Glutamatergic neuron (in vitro differentiated cells): Measurements from ENCODE around the gene TWSG1. TPM values are rescaled to one million over a fixed set of nuclear protein-coding genes. Genes with fewer than 3 reads are reported as not detected.
"Not testable (repeated sequence)": the region's sequence is repeated elsewhere in the genome, so short reads cannot be mapped to it uniquely, and the experiment has no call there.

ENCODE experiments used
- DNase-seq: peaks from one replicate; pipeline ENCODE4 v3.0.0; 2022
- H3K27ac Mint-ChIP-seq: one replicate; pipeline ENCODE4 v1.8.0; 2020; ENCODE audit warnings: mild to moderate bottlenecking, mixed read lengths, inconsistent platforms; ENCODE audit not compliant: unreplicated experiment
- H3K27me3 Mint-ChIP-seq: one replicate; pipeline ENCODE4 v1.8.0; 2020; ENCODE audit warnings: mild to moderate bottlenecking, moderate library complexity, mixed read lengths, inconsistent platforms; ENCODE audit not compliant: unreplicated experiment
- H3K36me3 Mint-ChIP-seq: one replicate; pipeline ENCODE4 v1.8.0; 2020; ENCODE audit warnings: mild to moderate bottlenecking, mixed read lengths, inconsistent platforms; ENCODE audit not compliant: unreplicated experiment
- H3K4me1 Mint-ChIP-seq: one replicate; pipeline ENCODE4 v1.8.0; 2020; ENCODE audit warnings: mild to moderate bottlenecking, low read depth, mixed read lengths, inconsistent platforms; ENCODE audit not compliant: unreplicated experiment
- H3K4me3 Mint-ChIP-seq: one replicate; pipeline ENCODE4 v1.8.0; 2020; ENCODE audit warnings: mild to moderate bottlenecking, mixed read lengths, inconsistent platforms; ENCODE audit not compliant: unreplicated experiment
- H3K9me3 Mint-ChIP-seq: one replicate; pipeline ENCODE4 v1.8.0; 2020; ENCODE audit warnings: mild to moderate bottlenecking, moderate library complexity, mixed read lengths, inconsistent platforms; ENCODE audit not compliant: unreplicated experiment
- CTCF ChIP-seq: fragments of 200-600 bp; sonication (generic); IDR thresholded peaks from one replicate; pipeline ENCODE4 v1.5.0; 2021; ENCODE audit not compliant: partially characterized antibody, unreplicated experiment
- total RNA-seq: library from RNA; stranded (reverse); fragmentation: NEBNext Ultra II Directional; extraction: Animal tissue kit (Norgen Biotek cat#: 25700); gene quantifications from one replicate; pipeline ENCODE4 v1.2.1, GENCODE V29; 2021; ENCODE audit not compliant: unreplicated experiment

Gene TWSG1
- total RNA-seq, 1 donor from 2014 or later = 13.7 TPM

DNA sequence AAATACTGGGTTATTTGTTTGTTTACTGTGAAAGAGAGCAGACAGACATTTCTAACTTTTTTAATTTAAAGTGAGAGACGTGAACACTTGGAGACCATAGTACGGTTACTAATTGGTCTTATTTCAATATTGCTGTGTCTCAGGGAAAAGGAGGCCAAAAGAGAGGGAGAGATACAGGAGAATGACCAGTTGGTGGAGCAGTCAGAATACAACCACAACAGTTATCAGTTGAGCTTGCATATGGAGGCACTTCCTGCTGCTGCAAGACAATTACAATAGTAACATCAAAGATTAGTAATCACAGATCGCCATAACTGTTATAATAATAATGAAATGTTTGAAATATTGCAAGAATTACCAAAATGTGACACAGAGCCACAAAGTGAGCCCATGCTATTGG is 58.2 kb downstream of the TWSG1 start:
- Mint-ChIP-seq H3K9me3 (peaks cover 3% of the 10 kb centered on the region), H3K27me3 (no peaks in the 10 kb centered on the region), H3K27ac (no peak overlapping the region), H3K4me1 (no peaks in the 10 kb centered on the region), H3K4me3 (no peak overlapping the region), H3K36me3 (peaks cover 25% of the 10 kb centered on the region)
- TF ChIP-seq CTCF = no peak
- DNase-seq = no peak

- DNase-seq = no peak
- Mint-ChIP-seq H3K27ac (no peak overlapping the region), H3K36me3 (peaks cover 25% of the 10 kb centered on the region), H3K9me3 (peaks cover 3% of the 10 kb centered on the region), H3K27me3 (no peaks in the 10 kb centered on the region), H3K4me3 (no peak overlapping the region), H3K4me1 (no peaks in the 10 kb centered on the region)
- TF ChIP-seq CTCF = no peak
These were observed 59.5 kb downstream of the TWSG1 start for GRCh38 chr18:9394046-9394445.

DNA sequence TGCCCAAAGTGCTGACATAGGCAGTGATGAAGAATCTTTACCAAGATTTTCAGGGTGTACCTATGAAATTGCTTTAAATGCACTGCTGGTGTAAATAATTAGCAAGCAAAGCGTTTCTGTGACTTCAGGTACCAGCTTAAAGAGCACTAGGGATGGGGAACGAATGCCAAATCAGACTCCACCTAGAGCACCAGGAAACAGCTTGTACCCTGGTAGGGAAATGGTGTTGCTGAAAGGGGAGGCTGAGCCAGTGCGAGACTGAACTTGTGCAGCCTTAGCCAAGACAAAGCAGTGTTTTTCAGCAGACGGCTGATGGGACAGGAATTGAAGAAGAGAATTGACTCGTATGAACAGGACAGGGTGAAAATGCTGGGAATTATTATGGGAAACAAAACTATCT is 65.6 kb downstream of the TWSG1 start:
- no peaks in the 10 kb centered on the region for H3K4me1 Mint-ChIP-seq
- no peaks in the 10 kb centered on the region for H3K27me3 Mint-ChIP-seq
- no peak for TF ChIP-seq CTCF
- no peak for DNase-seq
- peaks cover 4% of the 10 kb centered on the region for H3K36me3 Mint-ChIP-seq
- H3K27ac Mint-ChIP-seq = no peak overlapping the region
- no peak overlapping the region for H3K4me3 Mint-ChIP-seq
- H3K9me3 Mint-ChIP-seq = no peaks in the 10 kb centered on the region

GRCh38 chr18:9401176-9401575 is 66.6 kb downstream of the TWSG1 start:
- no peak for DNase-seq
- Mint-ChIP-seq H3K27ac (no peak overlapping the region), H3K9me3 (no peaks in the 10 kb centered on the region), H3K36me3 (peaks cover 4% of the 10 kb centered on the region), H3K4me3 (no peak overlapping the region), H3K27me3 (no peaks in the 10 kb centered on the region), H3K4me1 (no peaks in the 10 kb centered on the region)
- TF ChIP-seq CTCF = no peak

DNA sequence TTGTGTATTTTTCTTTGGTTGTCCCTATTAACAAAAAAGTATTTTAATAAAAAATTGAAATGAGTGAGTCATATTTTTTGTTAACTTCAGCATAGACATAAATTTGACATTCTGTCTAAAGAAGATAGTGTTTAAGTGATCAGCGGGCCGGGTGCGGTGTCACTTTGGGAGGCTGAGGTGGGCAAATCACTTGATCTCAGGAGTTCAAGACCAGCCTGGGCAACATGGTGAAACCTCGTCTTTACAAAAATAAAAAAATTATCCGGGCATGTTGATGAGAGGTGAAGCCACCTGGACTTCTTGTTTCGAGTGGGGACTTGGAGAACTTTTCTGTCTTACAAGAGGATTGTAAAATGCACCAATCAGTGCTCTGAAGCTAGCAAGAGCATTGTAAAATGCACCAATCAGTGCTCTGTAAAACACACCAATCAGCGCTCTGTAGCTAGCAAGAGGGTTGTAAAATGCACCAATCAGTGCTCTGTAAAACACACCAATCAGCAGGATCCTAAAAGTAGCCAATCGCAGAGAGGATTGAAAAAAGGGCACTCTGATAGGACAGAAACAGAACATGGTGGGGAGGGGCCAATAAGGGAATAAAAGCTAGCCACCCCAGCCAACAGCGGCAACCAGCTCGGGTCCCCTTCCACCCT is 67.9 kb downstream of the TWSG1 start:
- not testable (repeated sequence) for H3K4me1 Mint-ChIP-seq, H3K27ac Mint-ChIP-seq, DNase-seq, H3K36me3 Mint-ChIP-seq, H3K4me3 Mint-ChIP-seq, H3K9me3 Mint-ChIP-seq, H3K27me3 Mint-ChIP-seq
